Middle frontal gyrus (tissue), 1 donor: ENCODE measurements around the gene PTPRK.

ENCODE experiments used
- DNase-seq: peaks from one replicate; pipeline ENCODE4 v3.0.0-alpha.2; 2015; ENCODE audit warnings: low spot score; ENCODE audit errors: extremely low spot score

PTPRK gene

DNA sequence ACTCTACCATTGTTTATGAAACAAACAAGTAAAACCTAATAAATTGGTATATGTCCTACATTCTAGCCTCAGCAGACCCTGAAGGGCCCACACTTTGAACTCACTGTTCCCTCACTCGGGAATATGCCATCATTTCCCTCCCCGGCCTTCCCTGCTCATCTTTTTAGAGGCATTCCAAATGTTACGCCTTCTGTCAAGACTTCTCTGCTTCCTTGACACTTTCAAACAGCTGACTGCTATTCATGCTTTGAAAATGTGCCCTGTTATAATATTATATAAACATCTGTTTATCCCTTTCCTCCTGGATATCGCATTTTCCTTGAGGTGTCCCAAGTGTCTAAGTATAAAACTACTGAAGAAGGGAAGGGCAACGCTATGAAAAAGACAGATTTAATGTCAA is 370.0 kb downstream of the PTPRK start:
- DNase-seq = no peak

DNA sequence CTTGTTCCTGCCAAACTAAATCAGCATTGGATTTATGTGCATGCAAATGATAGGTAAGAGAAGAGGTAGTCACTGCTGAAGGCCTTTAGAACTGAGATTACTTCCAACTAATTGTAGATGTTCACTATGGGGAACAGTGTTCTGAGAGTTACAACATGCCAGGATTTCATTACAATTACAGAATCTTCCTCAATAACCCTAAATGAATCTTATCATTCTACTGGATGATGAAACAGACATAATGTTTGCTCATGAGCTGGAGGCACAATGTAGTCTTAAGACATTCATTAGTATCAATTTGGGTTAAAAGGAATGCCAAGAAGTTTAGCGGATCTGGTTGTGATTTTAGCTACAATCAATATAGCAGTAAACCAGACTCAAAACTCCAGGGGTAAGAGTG is 370.6 kb downstream of the PTPRK start:
- DNase-seq = no peak

DNA sequence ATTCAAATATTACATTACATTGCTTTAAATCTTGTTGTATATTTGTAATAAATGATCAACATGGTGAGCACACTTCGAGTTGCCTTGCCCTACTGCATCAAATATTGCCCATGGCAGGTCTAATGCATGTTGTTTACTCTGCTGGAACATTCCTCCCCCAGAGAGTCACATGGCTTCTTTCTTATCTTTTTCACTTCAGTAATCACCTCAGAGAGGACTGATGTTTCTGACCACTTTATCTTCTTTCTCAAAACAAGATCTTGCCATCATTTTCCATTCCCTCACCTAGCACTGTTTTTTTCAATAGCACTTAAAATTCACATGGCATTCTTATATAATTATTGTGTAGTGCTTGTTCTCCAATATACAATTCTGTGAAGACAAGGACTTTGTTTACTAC is 376.1 kb downstream of the PTPRK start:
- no peak for DNase-seq

GRCh38 chr6:128141932-128142331 is 378.5 kb downstream of the PTPRK start:
- DNase-seq = no peak

DNA sequence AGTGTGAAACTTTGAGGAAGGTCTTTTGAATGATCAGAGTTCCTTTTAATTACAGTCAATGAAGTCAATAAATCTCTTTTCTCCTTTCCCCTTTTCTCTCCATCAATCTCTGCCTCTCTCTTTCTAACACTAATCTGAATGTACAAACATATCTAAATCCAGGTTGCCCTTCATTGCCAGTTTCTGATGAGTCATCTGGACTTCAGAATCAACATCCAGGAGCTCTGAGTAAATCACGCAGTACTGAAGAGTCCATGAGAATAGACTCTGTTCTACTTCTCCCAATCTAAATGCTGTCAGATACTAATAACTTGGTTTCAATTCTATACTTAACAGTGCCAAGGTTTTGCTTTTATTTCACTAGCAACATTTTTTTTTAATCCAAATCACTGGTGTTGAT is 380.9 kb downstream of the PTPRK start:
- DNase-seq = no peak

DNA sequence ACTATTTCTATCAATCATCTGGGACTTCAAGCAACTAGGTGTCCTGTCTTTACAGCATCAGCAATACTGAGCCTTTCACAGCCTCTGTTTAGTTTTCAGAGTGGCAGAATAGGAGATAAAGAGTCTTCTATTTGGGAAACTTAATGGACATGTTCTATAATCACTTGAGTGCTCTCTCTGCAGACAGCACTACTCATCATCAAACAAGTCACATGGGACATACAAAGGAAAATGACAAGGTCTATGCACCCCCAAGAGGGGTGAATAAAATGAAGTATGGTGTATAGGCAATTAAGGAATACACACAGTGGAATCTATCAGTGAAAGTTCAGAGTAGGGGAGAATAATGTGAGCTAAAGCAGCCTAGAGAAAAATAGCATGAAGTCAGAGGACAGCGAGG is 381.7 kb downstream of the PTPRK start:
- no peak for DNase-seq

DNA sequence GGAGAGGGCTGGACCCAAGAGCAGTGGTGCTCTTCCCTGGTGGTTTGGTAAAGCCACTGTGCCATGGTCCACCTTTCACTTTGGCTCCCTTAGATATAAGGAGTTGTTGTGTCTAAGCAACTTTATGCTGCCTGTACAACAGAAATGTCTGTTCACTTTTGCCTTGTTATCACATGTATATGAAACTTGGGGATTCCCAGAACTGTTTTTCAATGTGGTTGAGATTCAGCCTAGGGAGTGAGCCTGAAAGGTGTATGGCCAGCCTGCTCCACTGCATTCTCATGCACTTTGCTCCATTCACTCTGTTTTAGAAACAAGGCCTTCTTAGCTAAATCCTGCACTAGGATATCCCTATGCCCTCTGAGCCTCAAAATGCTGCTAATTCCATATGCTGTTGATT is 385.1 kb downstream of the PTPRK start:
- no peak for DNase-seq

GRCh38 chr6:128131566-128131965 is 388.8 kb downstream of the PTPRK start:
- DNase-seq = no peak

DNA sequence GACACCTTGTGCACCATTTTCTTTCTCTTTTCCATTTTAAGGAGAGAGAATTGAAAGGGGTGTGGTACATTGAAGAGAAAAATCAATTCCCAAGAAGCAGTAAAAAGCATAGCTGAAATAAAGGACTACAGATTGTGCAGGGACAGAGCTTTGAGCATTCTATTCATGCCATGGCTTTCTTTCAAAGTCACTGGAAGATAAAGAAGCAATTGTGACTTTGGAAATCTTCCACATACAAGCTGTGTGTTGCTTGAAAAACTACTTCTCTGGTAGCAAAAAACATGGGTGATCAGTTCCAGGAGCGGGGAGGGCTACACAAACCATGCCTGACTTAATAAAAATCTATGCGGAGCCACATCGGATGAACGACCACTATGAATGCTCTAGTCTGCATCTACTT is 389.4 kb downstream of the PTPRK start:
- DNase-seq = no peak

DNA sequence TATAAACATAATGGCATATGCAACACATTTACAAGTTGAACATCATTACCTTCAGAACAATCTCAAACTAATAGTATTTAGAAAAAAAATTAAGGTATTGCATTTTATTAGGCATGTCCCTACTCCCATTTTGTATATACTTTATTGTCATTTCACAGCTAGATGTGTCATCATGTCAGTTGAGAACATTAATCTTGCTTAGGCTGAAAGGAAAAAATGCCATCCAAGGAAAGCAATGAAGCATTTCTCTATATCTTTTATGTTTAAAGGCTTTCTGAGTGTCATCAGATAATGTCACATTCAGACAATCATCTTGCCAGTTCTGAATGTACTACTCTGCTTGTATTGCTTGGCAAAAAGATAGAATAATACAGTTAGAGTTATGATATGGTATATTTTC is 390.7 kb downstream of the PTPRK start:
- DNase-seq = no peak

DNA sequence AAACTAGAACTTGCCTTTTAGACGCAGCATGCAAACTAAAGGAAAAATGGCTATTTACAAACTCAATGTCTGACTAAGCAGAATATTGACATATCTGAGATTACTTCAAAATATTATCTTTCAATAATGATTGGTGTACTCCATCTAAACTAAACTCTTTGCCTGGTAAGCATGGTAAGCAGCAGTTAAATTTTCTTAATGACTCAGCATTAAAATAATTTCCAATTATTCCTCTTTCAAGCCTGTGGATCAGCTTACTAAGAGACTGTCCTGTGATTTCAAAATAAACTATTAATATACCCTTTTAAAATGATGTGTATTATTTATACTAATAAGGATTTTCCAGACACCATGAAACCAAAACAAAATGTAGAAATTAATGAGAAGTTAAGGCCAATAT is 392.7 kb downstream of the PTPRK start:
- no peak for DNase-seq

- no peak for DNase-seq
These were observed 395.7 kb downstream of the PTPRK start for GRCh38 chr6:128124713-128125112.

GRCh38 chr6:128121610-128122009 is 398.8 kb downstream of the PTPRK start:
- DNase-seq = no peak

DNA sequence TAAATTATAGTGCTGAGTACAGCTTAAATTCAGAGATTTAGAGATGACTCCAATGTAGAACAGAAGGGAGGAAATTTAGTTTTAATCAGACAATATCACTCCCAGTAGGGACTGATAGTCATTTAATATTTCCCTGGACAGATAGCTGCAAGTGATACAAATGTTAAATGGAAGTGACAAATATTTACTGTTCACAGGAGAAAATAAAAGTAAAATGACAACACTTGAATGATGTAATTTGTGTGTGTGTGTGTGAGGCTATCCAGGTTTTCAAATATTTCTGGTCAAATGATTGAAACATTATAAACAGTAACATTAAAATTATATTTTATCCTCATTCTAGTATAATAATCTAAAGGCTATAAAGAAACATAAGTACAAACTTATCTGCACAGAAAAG is 399.2 kb downstream of the PTPRK start:
- no peak for DNase-seq

DNA sequence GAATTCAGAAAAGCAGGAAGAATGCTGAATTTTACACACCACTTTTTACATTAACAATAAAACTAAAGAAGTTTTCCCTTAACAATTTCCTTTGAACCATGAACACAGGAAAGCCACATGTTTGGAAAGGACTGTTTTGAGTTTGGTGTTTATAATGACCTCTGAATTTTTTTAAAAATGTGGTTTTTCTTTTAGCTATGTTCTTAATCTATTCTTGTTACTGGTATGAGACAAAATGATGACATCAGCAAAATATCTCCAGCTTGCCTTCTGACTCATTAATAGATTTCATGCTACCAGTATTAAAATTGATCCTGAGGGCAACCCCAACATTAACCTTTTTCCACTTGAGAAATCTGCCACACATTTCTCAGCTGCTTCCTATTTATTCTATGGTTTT is 402.0 kb downstream of the PTPRK start:
- DNase-seq = no peak

- no peak for DNase-seq
These were observed 402.5 kb downstream of the PTPRK start for GRCh38 chr6:128117916-128118315.

- DNase-seq = no peak
These were observed 406.2 kb downstream of the PTPRK start for GRCh38 chr6:128114164-128114563.

GRCh38 chr6:128112494-128112893 is 407.9 kb downstream of the PTPRK start:
- DNase-seq = no peak

- no peak for DNase-seq
These were observed 409.3 kb downstream of the PTPRK start for GRCh38 chr6:128111096-128111495.

DNA sequence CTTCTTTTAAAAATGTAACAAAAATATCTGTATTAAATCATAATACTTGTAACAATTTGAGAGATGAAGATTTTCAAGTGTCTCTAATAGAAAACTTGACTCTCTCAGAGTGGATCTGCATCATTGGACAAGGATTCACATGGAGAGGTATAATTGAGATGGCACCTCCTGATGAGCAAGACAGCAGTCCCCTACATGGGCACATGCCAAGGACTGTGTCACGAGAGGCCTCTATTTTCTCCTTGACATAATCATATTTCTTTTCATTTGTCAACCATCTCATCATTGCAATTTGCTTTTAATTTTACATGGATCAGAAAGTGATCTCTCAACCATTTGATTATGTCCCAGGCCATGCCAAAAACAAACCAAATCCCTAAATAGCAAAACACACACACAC is 412.7 kb downstream of the PTPRK start:
- DNase-seq = no peak

DNA sequence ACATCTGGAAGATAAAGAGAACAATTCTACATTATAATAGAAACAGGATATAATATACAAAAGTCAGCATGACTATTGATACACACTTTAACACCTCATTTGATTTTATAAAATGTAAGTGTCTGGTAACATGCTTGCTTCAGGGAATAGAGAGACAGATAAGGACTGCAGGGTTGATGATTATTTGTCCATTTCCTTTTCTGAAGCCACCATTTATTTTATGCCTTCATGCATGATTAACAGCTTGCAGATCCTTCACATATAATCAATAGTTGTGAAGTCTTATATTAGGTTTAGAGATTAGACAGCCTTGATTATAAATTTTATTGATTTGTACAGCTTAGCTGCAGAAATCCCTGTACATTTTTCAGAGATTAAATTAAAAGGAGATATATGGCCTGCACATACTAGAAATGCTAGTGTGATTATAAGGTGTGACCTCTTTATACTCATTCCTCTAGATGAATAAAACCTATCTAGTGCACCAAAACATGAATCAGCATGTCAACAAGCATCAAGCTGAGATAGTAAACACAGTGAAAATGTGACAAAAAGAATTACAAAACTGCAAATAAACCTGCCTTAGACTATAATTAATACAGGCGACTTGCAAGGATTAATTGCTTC is 420.7 kb downstream of the PTPRK start:
- DNase-seq = no peak

- no peak for DNase-seq
These were observed 422.3 kb downstream of the PTPRK start for GRCh38 chr6:128098000-128098581.

DNA sequence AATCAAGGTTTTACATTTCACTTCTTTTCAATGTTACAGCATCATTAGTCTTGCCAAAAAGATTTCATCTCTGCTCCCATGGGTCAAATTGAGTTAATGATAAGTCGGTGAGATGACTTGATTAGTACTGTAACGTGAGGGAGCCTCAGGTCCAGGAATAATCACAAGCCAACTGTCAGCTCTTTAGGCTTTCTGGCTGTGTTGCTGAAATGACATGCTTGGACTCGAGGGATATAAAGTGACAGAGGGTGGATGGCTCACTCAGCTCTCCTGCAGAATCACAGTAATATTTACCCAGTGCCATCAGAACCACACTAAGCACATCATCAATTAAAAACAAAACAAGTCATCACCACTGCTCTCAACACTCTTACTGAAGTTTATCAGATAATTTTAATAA is 423.4 kb downstream of the PTPRK start:
- no peak for DNase-seq

DNA sequence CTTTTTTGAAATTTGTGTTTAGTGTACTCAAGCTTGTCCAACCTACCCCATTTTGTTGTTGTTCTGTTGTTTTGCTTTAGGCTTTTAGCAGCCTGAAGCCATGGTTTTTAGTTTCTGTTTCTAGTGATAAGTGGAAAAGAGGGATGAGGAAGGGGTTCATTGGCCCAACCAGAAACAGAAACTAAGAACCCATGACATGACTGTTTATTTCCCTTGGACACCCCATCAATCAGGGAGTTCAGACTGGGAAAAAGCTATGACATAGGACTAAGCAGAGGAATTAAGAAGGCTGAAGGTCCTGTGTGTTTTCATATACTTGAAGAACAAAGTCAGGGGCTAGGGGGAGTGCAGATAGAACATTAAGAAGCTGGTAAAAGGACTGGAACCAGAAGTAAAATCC is 425.0 kb downstream of the PTPRK start:
- DNase-seq = no peak
